HG02763 (cell line): ENCODE data around the gene MCFD2.

Source experiments
- ATAC-seq: cut with Tn5 transposase; IDR thresholded peaks from one replicate; pipeline ENCODE4 v1.9.1; 2021; ENCODE audit warnings: mild to moderate bottlenecking, moderate library complexity; ENCODE audit not compliant: unreplicated experiment

MCFD2 gene

DNA sequence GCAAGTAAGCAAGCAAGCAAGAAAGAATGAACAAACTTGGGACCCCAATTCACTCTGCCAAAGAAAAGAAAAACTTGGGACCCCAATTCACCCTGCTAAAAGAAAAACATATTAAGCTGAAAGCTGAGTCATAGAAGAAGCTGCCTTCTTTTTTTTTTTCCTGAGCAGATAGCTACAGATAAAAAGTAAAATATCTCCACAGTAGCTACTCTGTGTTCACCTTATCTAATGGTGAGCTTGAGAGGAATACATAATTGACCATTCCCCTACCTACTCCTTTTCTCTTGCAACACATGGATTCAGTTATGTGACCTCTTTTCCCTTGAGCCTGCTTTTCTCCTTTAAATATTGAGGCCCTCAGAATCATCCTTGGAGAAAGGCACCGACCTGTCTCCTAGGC, 63.0 kb downstream of the MCFD2 start:
- no peak for ATAC-seq

DNA sequence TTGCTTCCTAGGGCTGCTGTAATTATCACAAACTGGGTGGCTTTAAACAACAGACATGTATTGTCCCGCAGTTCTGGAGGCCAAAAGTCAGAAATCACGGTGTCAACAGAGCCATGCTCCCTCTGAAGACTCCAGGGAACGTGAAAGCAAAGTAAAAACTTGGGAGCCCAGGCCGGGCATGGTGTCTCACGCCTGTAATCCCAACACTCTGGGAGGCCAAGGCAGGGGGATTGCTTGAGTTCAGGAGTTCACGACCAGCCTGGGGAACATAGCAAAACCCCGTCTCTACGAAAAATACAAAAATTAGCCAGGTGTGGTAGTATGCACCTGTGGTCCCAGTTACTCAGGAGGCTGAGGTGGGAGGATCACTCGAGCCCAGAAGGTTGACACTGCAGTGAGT, 63.5 kb downstream of the MCFD2 start:
- ATAC-seq: no peak
